IMR-90 (cell line): ENCODE measurements around the gene CAMTA1. TPM values are rescaled to one million over a fixed set of nuclear protein-coding genes. Genes with fewer than 3 reads are reported as not detected.

Experiments
- ATAC-seq: fragments of 200-7000 bp; cut with Tn5 transposase; 2 replicates; pipeline ENCODE4 v1.9.1; 2020; ENCODE audit warnings: low read depth, mild to moderate bottlenecking, moderate library complexity
- BruUV-seq: library from RNA; stranded (reverse); fragments of 400-500 nt; replicated peaks from 2 replicates; lab custom pipeline; 2021; lab: Mats Ljungman, UMichigan
- CTCF ChIA-PET: fragments of 300-600 bp; formaldehyde crosslinking; extraction: SDS; loops from one replicate; lab custom pipeline; 2021; ENCODE audit warnings: antibody characterized with exemption; lab: Yijun Ruan, JAX
- POLR2A ChIA-PET: fragments of 300-600 bp; sonication (Branson Sonifier 250); formaldehyde crosslinking; loops from one replicate; lab custom pipeline; 2022; ENCODE audit warnings: antibody characterized with exemption; ENCODE audit not compliant: unreplicated experiment; lab: Charles Lee
- DNase-seq: peaks from one replicate; pipeline ENCODE4 v3.0.0; 2013
- H2AFZ ChIP-seq: replicated peaks from 2 replicates; pipeline ENCODE3; 2013; ENCODE audit warnings: low read length, mild to moderate bottlenecking; ENCODE audit not compliant: poor library complexity
- H2AK5ac ChIP-seq: 2 replicates; pipeline ENCODE4 v1.6.1; 2013; ENCODE audit warnings: low read depth, low read length, inconsistent platforms
- H2AK9ac ChIP-seq: replicated peaks from 2 replicates; pipeline ENCODE3; 2013; ENCODE audit warnings: mild to moderate bottlenecking, low read depth, low read length, moderate library complexity; ENCODE audit not compliant: poor library complexity
- H2BK120ac ChIP-seq: 2 replicates; pipeline ENCODE4 v1.6.1; 2013; ENCODE audit warnings: low read depth, low read length, inconsistent platforms
- H2BK15ac ChIP-seq: 3 replicates; pipeline ENCODE4 v1.6.1; 2013; ENCODE audit warnings: low read depth, low read length, inconsistent platforms
- H2BK20ac ChIP-seq: 2 replicates; pipeline ENCODE4 v1.6.1; 2013; ENCODE audit warnings: low read depth, mild to moderate bottlenecking, inconsistent platforms, low read length, moderate library complexity
- H2BK5ac ChIP-seq: 2 replicates; pipeline ENCODE4 v1.6.1; 2013; ENCODE audit warnings: mild to moderate bottlenecking, low read depth, low read length, inconsistent platforms; ENCODE audit not compliant: poor library complexity, severe bottlenecking
- H3K14ac ChIP-seq: replicated peaks from 2 replicates; pipeline ENCODE4 v1.6.1; 2013; ENCODE audit warnings: low read depth, low read length, inconsistent platforms
- H3K18ac ChIP-seq: 2 replicates; pipeline ENCODE4 v1.6.1; 2013; ENCODE audit warnings: low read depth, low read length, control low read depth
- H3K23ac ChIP-seq: 2 replicates; pipeline ENCODE4 v1.6.1; 2013; ENCODE audit warnings: low read depth, low read length, inconsistent platforms
- H3K27ac ChIP-seq: 2 replicates; pipeline ENCODE4 v1.5.1; 2013; ENCODE audit warnings: mild to moderate bottlenecking, control low read depth, low read length; ENCODE audit not compliant: insufficient read depth
- H3K27me3 ChIP-seq: 2 replicates; pipeline ENCODE4 v1.6.1; 2013; ENCODE audit warnings: low read length; ENCODE audit not compliant: control insufficient read depth, insufficient read depth
- H3K36me3 ChIP-seq: 2 replicates; pipeline ENCODE4 v1.6.1; 2013; ENCODE audit warnings: low read length, mixed read lengths; ENCODE audit not compliant: control insufficient read depth, insufficient read depth
- H3K4ac ChIP-seq: 2 replicates; pipeline ENCODE4 v1.6.1; 2013; ENCODE audit warnings: low read depth, low read length, inconsistent platforms
- H3K4me1 ChIP-seq: 2 replicates; pipeline ENCODE4 v1.6.1; 2013; ENCODE audit warnings: low read length, mixed read lengths; ENCODE audit not compliant: control insufficient read depth, insufficient read depth
- H3K4me2 ChIP-seq: 2 replicates; pipeline ENCODE4 v1.6.1; 2013; ENCODE audit warnings: low read depth, mild to moderate bottlenecking, control low read depth, low read length, moderate library complexity
- H3K4me3 ChIP-seq: 2 replicates; pipeline ENCODE4 v1.5.1; 2013; ENCODE audit warnings: low read depth, mild to moderate bottlenecking, control low read depth, low read length, moderate library complexity; ENCODE audit not compliant: insufficient read depth
- H3K56ac ChIP-seq: 2 replicates; pipeline ENCODE4 v1.6.1; 2013; ENCODE audit warnings: low read length, inconsistent platforms; ENCODE audit not compliant: insufficient read depth; ENCODE audit errors: extremely low read depth
- H3K79me1 ChIP-seq, 2 experiments: 2 replicates each; pipeline ENCODE4 v1.6.1; 2013; ENCODE audit warnings: low read length in 2 of 2, inconsistent platforms in 1 of 2, low read depth in 1 of 2
- H3K9ac ChIP-seq: 2 replicates; pipeline ENCODE4 v1.6.1; 2013; ENCODE audit warnings: low read depth, low read length, control low read depth
- H3K9me1 ChIP-seq: 2 replicates; pipeline ENCODE4 v1.6.1; 2013; ENCODE audit warnings: low read length, inconsistent platforms; ENCODE audit not compliant: insufficient read depth
- H3K9me3 ChIP-seq: 2 replicates; pipeline ENCODE4 v1.6.1; 2013; ENCODE audit warnings: low read length; ENCODE audit not compliant: control insufficient read depth, insufficient read depth
- H4K20me1 ChIP-seq: 2 replicates; pipeline ENCODE4 v1.6.1; 2013; ENCODE audit warnings: low read length, inconsistent platforms; ENCODE audit not compliant: insufficient read depth
- H4K5ac ChIP-seq: 2 replicates; pipeline ENCODE4 v1.6.1; 2013; ENCODE audit warnings: mild to moderate bottlenecking, low read depth, low read length, control low read depth
- H4K8ac ChIP-seq, 2 experiments: 2 replicates each; pipeline ENCODE4 v1.6.1; 2013; ENCODE audit warnings: low read depth in 2 of 2, low read length in 2 of 2, control low read depth in 1 of 2, inconsistent platforms in 1 of 2
- H4K91ac ChIP-seq: 2 replicates; pipeline ENCODE4 v1.6.1; 2013; ENCODE audit warnings: low read depth, low read length, inconsistent platforms; ENCODE audit not compliant: insufficient read depth
- CEBPB ChIP-seq: IDR thresholded peaks from 2 replicates; pipeline ENCODE4 v1.6.1; 2012; ENCODE audit warnings: low read depth, low read length, improper control_type of control experiment
- CHD1 ChIP-seq: IDR thresholded peaks from 2 replicates; pipeline ENCODE4 v1.6.1; 2012; ENCODE audit warnings: low read depth, low read length, improper control_type of control experiment
- NFE2L2 ChIP-seq: fragments of 150-350 bp; IDR thresholded peaks from 2 replicates; pipeline ENCODE4 v1.6.1; 2016; ENCODE audit warnings: low read depth, mild to moderate bottlenecking, low read length
- POLR2A ChIP-seq: IDR thresholded peaks from 2 replicates; pipeline ENCODE4 v1.6.1; 2012; ENCODE audit warnings: mild to moderate bottlenecking, low read depth, low read length
- RCOR1 ChIP-seq: IDR thresholded peaks from 2 replicates; pipeline ENCODE4 v1.6.1; 2012; ENCODE audit warnings: mild to moderate bottlenecking, low read length, improper control_type of control experiment; ENCODE audit not compliant: insufficient replicate concordance
- RFX5 ChIP-seq: IDR thresholded peaks from 2 replicates; pipeline ENCODE4 v1.8.0; 2012; ENCODE audit warnings: low read depth, mild to moderate bottlenecking, low read length, moderate library complexity
- USF2 ChIP-seq: fragments of 150-350 bp; IDR thresholded peaks from 2 replicates; pipeline ENCODE4 v1.6.1; 2017; ENCODE audit warnings: mild to moderate bottlenecking, antibody characterized with exemption, low read length, low read depth
- WGBS, 2 experiments: methylation state at CpG; one replicate each; pipeline versions ENCODE4 v1.1.5 to v1.1.7; 2013; ENCODE audit warnings: missing lambda C conversion rate in 2 of 2; ENCODE audit not compliant: insufficient read length in 1 of 2; ENCODE audit errors: extremely low coverage in 2 of 2; 5-methylcytosine and 5-hydroxymethylcytosine counted together
- dilution Hi-C: fragments of 300-500 bp; cut with HindIII; formaldehyde crosslinking; loops from one replicate; pipeline ENCODE4 v1.14.3; 2018; ENCODE audit warnings: low sequenced_read_pairs; ENCODE audit not compliant: unreplicated experiment
- in situ Hi-C: fragments of 300-500 bp; cut with MboI; formaldehyde crosslinking; loops from 3 replicates; pipeline ENCODE4 v1.14.3; 2019; ENCODE audit warnings: low sequenced_read_pairs, inconsistent platforms, mixed read lengths
- intact Hi-C: fragments of 100-400 bp; cut with micrococcal nuclease; formaldehyde crosslinking; loops from 2 replicates; pipeline ENCODE4 v1.10.0; 2022
- polyA plus RNA-seq, 3 experiments: library from polyadenylated mRNA; depleted of rRNA; stranded (reverse); fragments of >200 nt; gene quantifications; 2 replicates each; pipeline ENCODE4 v1.2.3, GENCODE V29; 2012; ENCODE audit warnings: low replicate concordance in 1 of 3
- total RNA-seq: library from RNA; depleted of rRNA; stranded (reverse); fragments of >200 nt; gene quantifications from 2 replicates; pipeline ENCODE4 v1.2.3, GENCODE V29; 2012

CAMTA1 gene
- total and polyA plus RNA-seq, 2 of the 4 experiments (the other 2 are of a cell fraction) = 35.5 to 74.3 TPM

- no TSS peak for BruUV-seq
Measured at GRCh38 chr1:6805004-6805416, 19.8 kb downstream of the CAMTA1 start.

More at GRCh38 chr1:6805004-6805416, 19.8 kb downstream of the CAMTA1 start:
- Histone ChIP-seq H3K27ac (no peak overlapping the region), H3K14ac (no peak overlapping the region), H3K79me1 (peaks cover 34 to 73% of the 10 kb centered on the region in 2 experiments), H4K8ac (no peak overlapping the region), H3K4me2 (no peak overlapping the region; the same call in 1 of the 2 replicates), H3K27me3 (no peaks in the 10 kb centered on the region), H3K9ac (no peak overlapping the region), H4K20me1 (peaks cover 14% of the 10 kb centered on the region), H4K5ac (no peak overlapping the region), H2BK120ac (no peak overlapping the region), H2AK9ac (no peak overlapping the region), H2BK20ac (no peak overlapping the region), H3K18ac (no peak overlapping the region), H2BK5ac (no peak overlapping the region), H3K56ac (no peak overlapping the region), H4K91ac (no peak overlapping the region), H2AK5ac (no peak overlapping the region), H3K9me1 (peaks cover 22% of the 10 kb centered on the region), H2AFZ (no peak overlapping the region), H2BK15ac (no peak overlapping the region), H3K9me3 (no peaks in the 10 kb centered on the region), H3K4ac (no peak overlapping the region), H3K36me3 (no peaks in the 10 kb centered on the region), H3K4me1 (peaks cover 35% of the 10 kb centered on the region), H3K23ac (no peak overlapping the region), H3K4me3 (no peak overlapping the region)
- ATAC-seq = no peak
- in situ Hi-C loops = loop anchor here (10.0 kb wide), 1 partner anchor 840 kb away; no protein-coding TSS in a partner anchor
- no CpG with 5 or more reads among the region's 1 CpG for WGBS, 2 experiments
- DNase-seq = peak; percentile 13
- intact Hi-C loops = no loop called here
- TF ChIP-seq POLR2A = no peak
- no peak for TF ChIP-seq RCOR1
- TF ChIP-seq CEBPB = no peak
- TF ChIP-seq RFX5 = no peak
- no peak for TF ChIP-seq USF2
- TF ChIP-seq CHD1 = no peak
- no peak for TF ChIP-seq NFE2L2
- ChIA-PET POLR2A (interaction anchor here (0.6 kb wide), 1 partner anchor 97 kb away, joined by 4 read pairs; no protein-coding TSS in a partner anchor), CTCF (no interaction called here)
- dilution Hi-C loops = no loop called here
